ENCODE results near the gene DHRS7C.

The DHRS7C gene

GRCh38 chr17:9790889-9791876 lies at the start of gene DHRS7C:
Gene DHRS7C (minus strand): TSS chr17:9791592. CDS start chr17:9791284, 308 bp downstream.
- H3K4me1 ChIP-seq (ENCODE audit: insufficient read depth, low read length): no peaks in the 10 kb centered on the region
- H3K9me3 ChIP-seq (ENCODE audit: control insufficient read depth, insufficient read depth, low read length): no peaks in the 10 kb centered on the region
- H3K9ac ChIP-seq (ENCODE audit: low read depth, low read length): no peak within 1 kb of the TSS
- no peaks in the 10 kb centered on the region for H3K36me3 ChIP-seq (ENCODE audit: insufficient read depth, low read length)

GRCh38 chr17:9839433-9839832 lies 48.0 kb upstream of the DHRS7C start:
- no peaks in the 10 kb centered on the region for H3K9me3 ChIP-seq (ENCODE audit: control insufficient read depth, insufficient read depth, low read length)
- H3K9ac ChIP-seq (ENCODE audit: low read depth, low read length): no peak overlapping the region
- no peaks in the 10 kb centered on the region for H3K36me3 ChIP-seq (ENCODE audit: insufficient read depth, low read length)
- H3K4me1 ChIP-seq (ENCODE audit: insufficient read depth, low read length): peaks cover 4% of the 10 kb centered on the region; the same call in 1 of the 2 replicates

- no peaks in the 10 kb centered on the region for H3K36me3 ChIP-seq (ENCODE audit: insufficient read depth, low read length)
- peaks cover 4% of the 10 kb centered on the region; the same call in 1 of the 2 replicates for H3K4me1 ChIP-seq (ENCODE audit: insufficient read depth, low read length)
- H3K9ac ChIP-seq (ENCODE audit: low read depth, low read length): no peak overlapping the region; the same call in 1 of the 2 replicates
- no peaks in the 10 kb centered on the region for H3K9me3 ChIP-seq (ENCODE audit: control insufficient read depth, insufficient read depth, low read length)
These were observed 46.4 kb upstream of the DHRS7C start for GRCh38 chr17:9837551-9838471.

GRCh38 chr17:9833922-9834321 lies 42.5 kb upstream of the DHRS7C start:
- no peaks in the 10 kb centered on the region for H3K9me3 ChIP-seq (ENCODE audit: control insufficient read depth, insufficient read depth, low read length)

GRCh38 chr17:9830711-9831110 lies 39.3 kb upstream of the DHRS7C start:
- no peak overlapping the region for H3K9ac ChIP-seq (ENCODE audit: low read depth, low read length)
- no peaks in the 10 kb centered on the region for H3K4me1 ChIP-seq (ENCODE audit: insufficient read depth, low read length)
- no peaks in the 10 kb centered on the region for H3K36me3 ChIP-seq (ENCODE audit: insufficient read depth, low read length)
- no peaks in the 10 kb centered on the region for H3K9me3 ChIP-seq (ENCODE audit: control insufficient read depth, insufficient read depth, low read length)

More at GRCh38 chr17:9833922-9834321, 42.5 kb upstream of the DHRS7C start:
- Histone ChIP-seq H3K4me1 (ENCODE audit: insufficient read depth, low read length) (peaks cover 1% of the 10 kb centered on the region; the same call in 1 of the 2 replicates), H3K9ac (ENCODE audit: low read depth, low read length) (no peak overlapping the region), H3K36me3 (ENCODE audit: insufficient read depth, low read length) (no peaks in the 10 kb centered on the region)

- Histone ChIP-seq H3K9ac (ENCODE audit: low read depth, low read length) (no peak overlapping the region), H3K9me3 (ENCODE audit: control insufficient read depth, insufficient read depth, low read length) (no peaks in the 10 kb centered on the region), H3K4me1 (ENCODE audit: insufficient read depth, low read length) (no peaks in the 10 kb centered on the region), H3K36me3 (ENCODE audit: insufficient read depth, low read length) (no peaks in the 10 kb centered on the region)
These were observed 38.0 kb upstream of the DHRS7C start for GRCh38 chr17:9829343-9829742.

GRCh38 chr17:9828296-9829295 lies 37.2 kb upstream of the DHRS7C start:
- Histone ChIP-seq H3K4me1 (ENCODE audit: insufficient read depth, low read length) (no peaks in the 10 kb centered on the region), H3K36me3 (ENCODE audit: insufficient read depth, low read length) (no peaks in the 10 kb centered on the region), H3K9ac (ENCODE audit: low read depth, low read length) (no peak overlapping the region), H3K9me3 (ENCODE audit: control insufficient read depth, insufficient read depth, low read length) (no peaks in the 10 kb centered on the region)

- no peak within 1 kb of the TSS for H3K9ac ChIP-seq (ENCODE audit: low read depth, low read length)
- H3K9me3 ChIP-seq (ENCODE audit: control insufficient read depth, insufficient read depth, low read length): no peaks in the 10 kb centered on the region
- no peaks in the 10 kb centered on the region for H3K4me1 ChIP-seq (ENCODE audit: insufficient read depth, low read length)
- H3K36me3 ChIP-seq (ENCODE audit: insufficient read depth, low read length): no peaks in the 10 kb centered on the region
These were observed 34.3 kb upstream of the DHRS7C start, which contains the start of gene GLP2R for GRCh38 chr17:9825641-9826150. Gene GLP2R (plus strand): TSS chr17:9825924. CDS start chr17:9826064, 140 bp downstream.

- no peaks in the 10 kb centered on the region for H3K9me3 ChIP-seq (ENCODE audit: control insufficient read depth, insufficient read depth, low read length)
- no peaks in the 10 kb centered on the region for H3K4me1 ChIP-seq (ENCODE audit: insufficient read depth, low read length)
- no peak overlapping the region for H3K9ac ChIP-seq (ENCODE audit: low read depth, low read length)
- no peaks in the 10 kb centered on the region for H3K36me3 ChIP-seq (ENCODE audit: insufficient read depth, low read length)
These were observed 33.5 kb upstream of the DHRS7C start for GRCh38 chr17:9824797-9825338.

GRCh38 chr17:9824094-9824493 lies 32.7 kb upstream of the DHRS7C start:
- Histone ChIP-seq H3K36me3 (ENCODE audit: insufficient read depth, low read length) (no peaks in the 10 kb centered on the region), H3K9me3 (ENCODE audit: control insufficient read depth, insufficient read depth, low read length) (no peaks in the 10 kb centered on the region), H3K4me1 (ENCODE audit: insufficient read depth, low read length) (no peaks in the 10 kb centered on the region), H3K9ac (ENCODE audit: low read depth, low read length) (no peak overlapping the region)

GRCh38 chr17:9821921-9822320 lies 30.5 kb upstream of the DHRS7C start, which contains the start of gene GSG1L2:
Gene GSG1L2 (minus strand): TSS chr17:9822079. CDS start chr17:9822071, 8 bp downstream.
- H3K9me3 ChIP-seq (ENCODE audit: control insufficient read depth, insufficient read depth, low read length): no peaks in the 10 kb centered on the region
- H3K36me3 ChIP-seq (ENCODE audit: insufficient read depth, low read length): no peaks in the 10 kb centered on the region
- no peaks in the 10 kb centered on the region for H3K4me1 ChIP-seq (ENCODE audit: insufficient read depth, low read length)
- H3K9ac ChIP-seq (ENCODE audit: low read depth, low read length): no peak within 1 kb of the TSS

- Histone ChIP-seq H3K4me1 (ENCODE audit: insufficient read depth, low read length) (no peaks in the 10 kb centered on the region), H3K36me3 (ENCODE audit: insufficient read depth, low read length) (no peaks in the 10 kb centered on the region), H3K9me3 (ENCODE audit: control insufficient read depth, insufficient read depth, low read length) (no peaks in the 10 kb centered on the region), H3K9ac (ENCODE audit: low read depth, low read length) (no peak overlapping the region)
These were observed 29.1 kb upstream of the DHRS7C start for GRCh38 chr17:9820448-9820847.

- Histone ChIP-seq H3K4me1 (ENCODE audit: insufficient read depth, low read length) (no peaks in the 10 kb centered on the region), H3K9me3 (ENCODE audit: control insufficient read depth, insufficient read depth, low read length) (no peaks in the 10 kb centered on the region), H3K36me3 (ENCODE audit: insufficient read depth, low read length) (no peaks in the 10 kb centered on the region), H3K9ac (ENCODE audit: low read depth, low read length) (no peak overlapping the region)
These were observed 27.4 kb upstream of the DHRS7C start for GRCh38 chr17:9818760-9819159.
